ENCODE results near the gene MRPL37. TPM values are rescaled to one million over a fixed set of nuclear protein-coding genes. Genes with fewer than 3 reads are reported as not detected.
"Not testable (repeated sequence)": the region's sequence is repeated elsewhere in the genome, so short reads cannot be mapped to it uniquely, and the experiment has no call there.

MRPL37 gene
- total RNA-seq: 88.9 TPM

DNA sequence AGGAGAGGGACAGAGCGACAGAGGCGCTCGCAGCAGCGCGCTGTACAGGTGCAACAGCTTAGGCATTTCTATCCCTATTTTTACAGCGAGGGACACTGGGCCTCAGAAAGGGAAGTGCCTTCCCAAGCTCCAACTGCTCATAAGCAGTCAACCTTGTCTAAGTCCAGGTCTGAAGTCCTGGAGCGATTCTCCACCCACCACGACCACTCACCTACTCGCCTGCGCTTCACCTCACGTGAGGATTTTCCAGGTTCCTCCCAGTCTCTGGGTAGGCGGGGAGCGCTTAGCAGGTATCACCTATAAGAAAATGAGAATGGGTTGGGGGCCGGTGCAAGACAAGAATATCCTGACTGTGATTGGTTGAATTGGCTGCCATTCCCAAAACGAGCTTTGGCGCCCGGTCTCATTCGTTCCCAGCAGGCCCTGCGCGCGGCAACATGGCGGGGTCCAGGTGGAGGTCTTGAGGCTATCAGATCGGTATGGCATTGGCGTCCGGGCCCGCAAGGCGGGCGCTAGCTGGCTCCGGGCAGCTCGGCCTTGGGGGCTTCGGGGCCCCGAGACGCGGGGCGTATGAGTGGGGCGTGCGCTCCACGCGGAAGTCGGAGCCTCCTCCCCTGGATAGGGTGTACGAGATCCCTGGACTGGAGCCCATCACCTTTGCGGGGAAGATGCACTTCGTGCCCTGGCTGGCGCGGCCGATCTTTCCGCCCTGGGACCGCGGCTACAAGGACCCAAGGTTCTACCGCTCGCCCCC lies at the start of gene MRPL37, which contains the start of gene CYB5RL:
Gene MRPL37 (plus strand): TSS at position 403 of the 754 bp plus-strand sequence. CDS start 77 bp downstream, at position 480.
Gene CYB5RL (minus strand): TSS at position 266 of the 754 bp plus-strand sequence. CDS start 4,414 bp downstream, outside the sequence.
- DNase-seq (ENCODE audit: low spot score): peak; percentile 95
- peak; percentile 95 for ATAC-seq

DNA sequence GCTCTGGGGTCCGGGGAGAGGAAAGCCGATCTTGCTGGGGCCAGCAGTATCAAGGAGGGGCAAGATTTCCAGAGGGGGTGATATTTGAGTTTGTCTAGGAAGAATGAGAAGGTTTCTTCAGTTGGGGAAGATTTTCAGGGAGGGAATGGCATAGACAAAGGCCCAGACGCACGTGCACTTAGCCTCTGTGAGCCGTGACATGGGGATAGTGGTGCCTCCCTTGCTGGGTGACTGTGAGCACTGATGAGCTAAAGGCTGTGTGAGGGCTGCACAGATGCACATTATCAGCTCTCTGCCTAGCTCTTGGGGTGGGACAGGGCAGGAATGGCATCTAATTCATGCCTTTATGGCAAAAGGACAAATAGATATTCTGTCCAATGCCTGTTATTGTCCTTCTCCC lies 49.0 kb upstream of the MRPL37 start:
- no peak for ATAC-seq

DNA sequence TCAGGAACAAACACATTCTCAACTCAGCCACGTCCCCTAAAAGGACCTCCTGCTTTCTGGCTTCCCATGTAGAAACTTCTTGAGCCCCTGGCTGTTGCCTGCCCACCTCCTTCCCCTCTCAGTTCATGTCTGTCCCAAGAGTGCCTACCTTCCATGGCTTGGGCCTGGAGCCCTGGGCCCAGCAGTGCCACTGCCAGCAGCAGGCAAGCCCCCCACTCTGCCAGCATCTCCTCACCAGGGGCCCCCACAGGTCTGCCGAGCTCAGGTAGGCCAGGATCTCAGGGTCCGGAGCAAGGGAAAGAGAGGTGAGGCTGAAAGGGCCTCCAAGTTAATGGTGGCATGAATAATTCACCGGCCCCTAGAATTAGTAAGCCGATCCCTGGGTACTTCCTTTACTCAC lies 47.3 kb upstream of the MRPL37 start, which contains the start of gene CDCP2:
Gene CDCP2 (minus strand): TSS at position 305 of the 400 bp plus-strand sequence. CDS start 78 bp downstream, at position 227.
- ATAC-seq (no peak), DNase-seq (ENCODE audit: low spot score) (no peak)

More for the DNA sequence above, 49.0 kb upstream of the MRPL37 start:
- no peak for DNase-seq (ENCODE audit: low spot score)

DNA sequence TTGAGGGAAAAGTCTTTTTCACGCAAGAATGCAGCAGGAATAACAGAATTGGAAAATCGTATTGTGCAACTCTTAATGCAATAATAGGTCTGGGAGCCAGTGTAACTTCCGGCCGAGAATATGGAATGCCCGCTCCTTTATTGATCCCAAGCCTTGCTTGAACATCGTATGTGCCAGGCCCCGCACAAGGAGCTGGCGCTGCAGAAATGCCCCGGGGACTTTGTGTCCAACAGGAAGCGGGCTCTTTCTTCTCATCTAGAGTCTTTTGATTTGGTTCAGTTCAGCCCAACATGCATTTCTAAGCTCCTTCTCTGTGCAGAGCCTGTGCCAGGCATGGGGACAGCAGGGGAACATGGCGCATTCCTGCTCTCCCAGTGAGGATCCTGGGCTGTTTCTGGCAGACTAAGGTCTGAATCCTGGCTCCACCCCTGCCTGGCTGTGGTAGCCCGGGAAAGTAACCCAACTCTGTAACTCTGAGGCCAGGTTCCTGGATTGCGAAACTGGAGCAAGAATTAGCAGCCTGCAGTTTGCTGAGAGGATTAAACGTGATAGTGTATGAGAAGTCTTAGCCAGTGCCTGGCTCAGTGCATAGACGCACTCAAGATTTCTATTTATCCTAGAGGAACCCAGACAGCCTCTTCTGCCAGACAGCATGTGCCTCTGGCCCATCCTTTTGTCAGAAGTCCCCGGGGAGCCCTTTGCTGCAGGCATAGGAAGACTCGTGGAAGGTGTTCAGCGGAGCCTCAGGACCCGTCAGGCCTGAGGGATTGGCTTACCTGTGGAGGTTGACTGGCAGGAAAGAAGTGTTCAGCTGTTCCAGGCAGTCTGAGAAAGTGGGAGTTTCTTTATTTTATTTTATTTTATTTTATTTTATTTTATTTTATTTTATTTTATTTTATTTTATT lies 46.2 kb upstream of the MRPL37 start:
- DNase-seq (ENCODE audit: low spot score) (peak; percentile 87), ATAC-seq (peak; percentile 98)

DNA sequence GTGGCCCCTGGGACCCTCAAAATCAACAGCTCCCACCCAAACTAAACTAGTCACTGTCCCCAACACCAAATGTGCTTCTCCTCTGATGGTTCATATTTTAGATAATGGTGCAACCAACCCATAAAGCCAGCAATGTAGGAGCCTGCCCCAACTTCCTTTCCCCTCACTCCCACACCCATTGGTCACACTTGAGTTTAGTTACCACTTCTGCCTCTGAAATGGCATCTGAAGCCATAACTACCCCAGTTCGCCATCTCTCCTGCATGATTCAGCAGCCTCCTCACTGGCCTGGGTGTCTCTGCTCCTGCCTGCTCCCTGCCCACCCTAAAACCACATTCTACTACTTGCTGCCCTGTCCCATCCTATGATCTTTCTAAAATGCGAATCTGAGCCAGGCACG lies 43.8 kb upstream of the MRPL37 start:
- ATAC-seq: no peak
- no peak for DNase-seq (ENCODE audit: low spot score)

DNA sequence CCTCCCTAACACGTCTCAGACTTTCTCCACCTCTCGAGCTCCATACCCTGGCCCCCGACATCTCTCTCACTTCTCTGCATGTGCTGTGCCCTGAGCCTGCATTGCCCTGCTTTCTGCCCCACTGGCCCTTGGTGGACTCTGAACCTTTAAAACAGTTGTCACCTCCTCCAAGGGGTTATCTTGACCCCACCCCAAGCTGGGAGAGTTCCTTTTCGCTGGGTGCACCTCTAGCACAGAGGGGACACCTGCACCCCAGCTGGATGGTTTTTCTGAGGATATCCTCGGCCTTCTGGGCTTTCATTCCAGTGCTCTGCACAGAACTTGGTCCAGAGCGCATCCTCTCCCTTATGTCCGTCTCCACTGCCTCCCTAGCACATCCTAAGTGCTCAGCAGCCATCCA lies 43.0 kb upstream of the MRPL37 start:
- no peak for DNase-seq (ENCODE audit: low spot score)
- ATAC-seq: no peak

DNA sequence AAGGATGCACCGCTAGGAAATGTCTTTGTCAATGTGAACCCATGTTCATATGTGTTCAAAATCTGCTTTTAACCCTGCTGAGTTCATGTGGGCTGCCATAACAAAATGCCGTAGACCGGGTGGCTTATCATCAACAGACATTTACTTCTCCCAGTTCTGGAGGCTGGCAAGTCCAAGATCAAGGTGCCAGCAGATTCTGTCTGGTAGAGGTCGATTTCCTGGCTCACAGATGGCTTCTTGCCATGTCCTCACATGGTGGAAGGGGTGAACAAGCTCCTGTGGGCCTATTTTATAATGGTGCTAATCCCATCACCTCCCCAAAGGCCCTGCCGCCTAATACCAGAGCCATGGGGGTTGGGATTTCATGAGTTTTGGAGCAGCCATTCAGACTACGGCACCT lies 42.6 kb upstream of the MRPL37 start:
- DNase-seq (ENCODE audit: low spot score) (no peak), ATAC-seq (no peak)

DNA sequence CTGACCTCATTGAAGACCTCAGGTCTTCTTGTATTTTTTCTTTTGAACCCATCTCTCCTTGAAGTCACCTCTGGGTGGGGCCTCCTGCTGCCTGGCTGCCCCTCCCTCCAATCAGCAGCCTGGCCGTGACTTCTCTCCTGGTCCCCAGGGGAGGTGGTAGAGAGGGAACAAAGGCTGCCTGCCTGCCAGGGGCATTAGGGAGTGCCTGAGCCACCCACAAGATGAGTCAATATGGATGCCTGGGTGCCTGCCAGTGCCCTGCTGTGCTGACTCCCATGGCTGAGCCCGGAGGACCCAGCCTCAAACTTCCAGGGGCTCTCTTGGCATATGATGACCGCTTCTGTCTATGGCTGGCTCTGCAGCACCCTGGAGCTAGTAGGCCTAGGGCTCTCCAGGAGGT lies 41.9 kb upstream of the MRPL37 start:
- no peak for DNase-seq (ENCODE audit: low spot score)
- ATAC-seq: no peak

DNA sequence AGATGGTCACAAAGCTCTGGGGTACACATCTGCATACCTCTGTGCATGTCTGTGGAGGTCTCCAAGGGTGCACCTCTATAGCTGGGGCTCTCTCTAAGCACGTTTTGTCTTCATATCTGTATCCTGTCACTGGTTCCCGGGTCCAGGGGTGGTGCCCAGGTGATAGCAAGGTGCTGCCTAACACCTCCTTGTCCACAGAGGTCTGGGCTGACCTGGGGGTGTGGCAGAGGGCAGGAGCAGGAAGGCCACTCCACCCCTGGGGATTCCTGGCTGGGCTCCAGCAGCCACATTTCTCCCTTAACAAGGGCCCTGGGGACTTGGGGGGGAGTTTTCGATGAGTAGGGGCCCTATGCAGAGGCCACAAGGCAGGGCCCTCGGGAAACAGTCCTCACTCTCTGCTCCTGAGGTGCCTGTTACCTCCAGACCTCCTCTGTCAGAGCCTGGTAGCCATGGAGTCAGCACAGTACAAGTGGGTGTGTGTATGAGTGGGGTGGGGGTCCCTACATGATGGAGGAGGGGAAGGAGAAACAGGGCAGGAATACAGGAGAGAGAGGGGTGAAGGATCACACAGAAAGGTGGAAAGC lies 40.1 kb upstream of the MRPL37 start:
- ATAC-seq (no peak), DNase-seq (ENCODE audit: low spot score) (no peak)

DNA sequence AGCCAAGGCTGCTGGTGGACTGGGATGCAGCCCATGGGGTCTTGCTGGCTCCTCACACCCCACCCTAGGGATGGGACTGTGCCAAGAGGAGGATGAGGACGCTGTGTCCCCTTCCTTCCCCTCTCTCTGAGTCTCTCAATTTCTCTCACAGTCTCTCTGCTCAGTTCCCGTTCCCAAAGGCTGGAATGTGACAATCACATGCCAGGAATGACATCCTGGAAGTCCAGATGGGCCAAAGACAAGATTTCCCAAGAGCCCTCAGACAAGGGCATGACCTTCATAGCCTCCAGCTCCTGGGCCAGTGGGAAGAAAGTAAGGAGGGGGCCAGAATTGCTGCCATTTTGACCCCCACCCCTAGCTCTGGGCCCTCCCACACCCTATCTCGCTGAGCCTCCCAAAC lies 39.6 kb upstream of the MRPL37 start:
- peak; percentile 33 for ATAC-seq
- DNase-seq (ENCODE audit: low spot score): no peak

DNA sequence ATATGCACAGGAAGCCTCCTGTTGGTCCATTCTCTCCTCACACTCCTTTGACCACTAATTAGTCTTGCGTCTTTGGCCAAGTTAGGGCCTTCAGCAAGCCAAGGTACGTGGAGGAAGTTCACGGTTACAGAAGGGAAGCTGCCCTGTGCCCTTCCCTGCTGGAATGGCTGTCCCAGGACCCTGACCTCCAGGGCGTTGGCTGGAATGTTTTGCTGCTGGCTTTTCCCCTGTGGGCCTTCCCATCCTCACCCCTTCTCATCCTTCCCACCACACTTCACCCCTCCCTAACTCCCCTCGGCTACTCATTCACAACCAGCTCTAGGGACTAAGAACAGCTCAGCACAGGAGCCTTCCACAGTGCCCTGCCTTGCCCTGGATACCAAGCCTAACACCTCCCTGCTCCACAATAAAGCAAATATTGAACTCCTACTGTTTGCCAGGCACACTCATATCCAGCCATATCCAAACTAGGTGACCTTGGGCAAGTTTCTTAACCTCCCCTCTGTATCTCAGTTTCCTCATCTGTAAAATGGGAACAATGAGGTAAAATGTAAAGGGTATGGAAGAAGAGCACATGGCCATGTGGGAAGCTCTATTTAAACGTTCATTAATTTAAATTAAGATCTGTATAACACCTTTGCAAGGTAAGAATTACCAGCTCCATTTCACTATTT lies 38.3 kb upstream of the MRPL37 start:
- ATAC-seq: no peak

DNA sequence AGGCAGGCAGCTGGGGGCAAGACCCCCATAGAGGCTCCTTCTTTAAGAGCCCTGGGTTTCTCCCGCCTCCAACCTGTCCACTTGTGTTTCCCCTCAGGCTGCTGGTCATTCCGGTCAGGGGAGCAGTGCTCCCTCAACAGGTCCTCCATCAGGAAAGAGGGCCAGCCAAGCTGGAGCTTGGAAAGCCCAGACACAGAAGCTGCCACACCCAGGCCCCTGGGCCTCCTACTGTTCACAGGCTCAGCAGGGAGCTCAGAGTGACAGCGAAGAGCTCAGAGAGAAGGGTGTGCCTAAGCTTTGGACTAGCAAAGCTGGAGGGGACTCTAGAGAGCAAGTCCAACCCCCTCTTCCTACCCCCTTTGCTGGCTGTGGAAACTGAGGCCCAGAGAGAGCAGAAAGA lies 36.9 kb upstream of the MRPL37 start:
- ATAC-seq (no peak), DNase-seq (ENCODE audit: low spot score) (no peak)

More for the DNA sequence above, 38.3 kb upstream of the MRPL37 start:
- no peak for DNase-seq (ENCODE audit: low spot score)

DNA sequence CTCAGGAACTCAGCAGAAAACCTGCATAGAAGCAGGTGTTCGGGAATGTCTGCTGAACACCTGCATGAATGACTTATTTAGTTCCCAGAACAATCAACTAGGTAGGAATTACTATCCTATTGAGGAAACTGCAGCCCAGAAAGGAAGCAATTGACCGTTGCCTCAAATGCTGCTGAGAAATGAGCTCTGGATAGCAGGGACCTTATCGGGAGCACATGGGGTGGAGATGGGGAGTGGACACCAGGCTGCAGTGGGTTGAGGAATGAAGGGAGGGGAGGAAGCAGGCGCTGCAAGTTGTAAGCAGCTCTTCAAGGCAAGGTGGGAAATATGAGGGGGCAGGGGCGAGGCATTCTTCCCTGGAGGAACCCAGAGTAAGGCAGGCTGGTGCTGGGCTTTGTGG lies 36.4 kb upstream of the MRPL37 start:
- no peak for DNase-seq (ENCODE audit: low spot score)
- ATAC-seq: no peak

DNA sequence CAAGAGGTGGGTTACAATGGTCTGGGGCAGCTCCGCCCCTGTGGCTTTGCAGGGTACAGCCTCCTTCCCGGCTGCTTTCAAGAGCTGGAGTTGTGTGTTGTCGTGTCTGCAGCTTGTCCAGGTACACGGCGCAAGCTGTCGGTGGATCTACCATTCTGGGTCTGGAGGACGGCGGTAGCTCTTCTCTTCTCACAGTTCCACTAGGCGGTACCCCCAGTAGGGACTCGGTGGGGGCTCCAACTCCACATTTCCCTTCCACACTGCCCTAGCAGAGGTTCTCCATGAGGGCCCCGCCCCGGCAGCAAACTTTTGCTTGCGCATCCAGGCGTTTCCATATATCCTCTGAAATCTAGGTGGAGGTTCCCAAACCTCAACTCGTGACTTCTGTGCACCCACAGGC lies 34.8 kb upstream of the MRPL37 start:
- ATAC-seq (no peak), DNase-seq (ENCODE audit: low spot score) (no peak)

DNA sequence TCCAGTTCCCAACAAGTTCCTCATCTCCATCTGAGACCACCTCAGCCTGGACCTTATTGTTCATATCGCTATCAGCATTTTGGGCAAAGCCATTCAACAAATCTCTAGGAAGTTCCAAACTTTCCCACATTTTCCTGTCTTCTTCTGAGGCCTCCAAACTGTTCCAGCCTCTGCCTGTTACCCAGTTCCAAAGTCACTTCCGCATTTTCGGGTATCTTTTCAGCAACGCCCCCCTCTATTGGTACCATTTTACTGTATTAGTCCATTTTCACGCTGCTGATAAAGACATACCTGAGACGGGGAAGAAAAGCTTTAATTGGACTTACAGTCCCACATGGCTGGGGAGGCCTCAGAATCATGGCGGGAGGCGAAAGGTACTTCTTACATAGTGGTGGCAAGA lies 33.6 kb upstream of the MRPL37 start:
- not testable (repeated sequence) for DNase-seq (ENCODE audit: low spot score); ATAC-seq

DNA sequence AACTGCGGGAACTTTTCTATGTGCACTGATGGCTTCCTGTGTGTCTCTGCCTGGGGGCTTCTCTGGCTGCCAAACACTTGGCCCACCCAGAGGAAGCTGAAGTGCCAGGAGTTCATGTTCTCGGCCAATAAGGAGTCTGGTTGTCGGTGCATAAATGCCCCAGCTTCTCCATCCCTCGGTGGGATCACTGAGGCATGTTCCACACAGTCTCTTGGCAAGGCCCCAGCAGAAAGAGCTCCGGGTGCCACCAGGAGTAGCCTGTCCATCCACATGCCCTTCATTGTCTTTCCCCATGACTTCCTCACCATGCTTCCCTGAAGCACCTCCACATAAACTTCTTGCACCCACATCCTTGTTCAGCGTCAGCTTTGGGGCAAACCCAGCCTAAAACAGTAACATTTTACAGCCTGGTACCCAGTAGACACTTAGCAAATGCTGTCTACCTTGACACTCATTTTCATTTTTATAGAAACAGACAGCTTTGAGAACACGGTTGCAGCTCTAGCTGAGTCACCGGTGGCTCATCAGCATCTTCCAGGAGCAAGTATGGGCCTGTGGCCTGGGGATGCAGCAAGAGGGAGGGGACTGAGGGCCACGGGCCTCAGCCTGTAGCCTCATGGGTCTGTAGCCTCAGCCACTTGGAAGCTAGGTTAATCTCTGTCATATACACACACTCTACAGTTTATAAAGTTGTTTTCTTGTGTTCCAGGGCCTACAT lies 32.4 kb upstream of the MRPL37 start:
- no peak for DNase-seq (ENCODE audit: low spot score)
- ATAC-seq: no peak

DNA sequence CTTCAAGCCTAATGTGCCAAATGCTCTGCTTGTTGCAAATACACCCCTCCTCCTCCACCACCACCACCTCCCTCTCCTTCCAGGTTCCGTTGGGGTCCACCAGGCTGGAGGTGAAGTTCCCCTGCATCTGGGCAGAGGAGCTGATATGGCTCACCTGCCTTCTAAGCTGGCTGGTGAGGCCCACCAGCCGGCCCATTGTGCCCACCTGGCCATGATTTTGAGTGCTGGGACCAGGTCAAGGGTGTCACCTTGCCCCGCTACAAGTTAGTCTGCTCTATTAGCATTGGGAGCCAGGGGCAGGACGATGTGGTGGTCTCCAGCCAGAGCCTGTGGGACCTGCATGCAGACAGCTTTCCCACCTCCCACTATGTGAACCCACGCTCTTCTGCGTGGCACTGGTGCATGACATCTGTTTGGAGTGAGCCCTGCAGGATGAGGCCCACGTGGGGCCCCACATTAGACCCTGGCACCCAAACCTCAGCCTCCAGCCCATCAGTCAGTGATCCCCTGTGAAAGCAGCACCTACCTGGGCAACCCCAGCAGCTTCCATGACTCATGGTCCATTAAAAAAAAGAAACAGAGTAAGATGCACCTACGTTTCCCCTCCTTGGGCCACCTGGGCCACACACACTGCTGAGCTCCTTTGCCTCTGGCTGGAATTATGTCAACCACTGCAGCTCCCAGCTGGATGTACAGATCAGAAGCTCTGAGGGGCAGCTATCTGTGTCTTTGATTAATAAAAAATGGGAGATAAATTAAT lies 31.6 kb upstream of the MRPL37 start:
- ATAC-seq (no peak), DNase-seq (ENCODE audit: low spot score) (no peak)

DNA sequence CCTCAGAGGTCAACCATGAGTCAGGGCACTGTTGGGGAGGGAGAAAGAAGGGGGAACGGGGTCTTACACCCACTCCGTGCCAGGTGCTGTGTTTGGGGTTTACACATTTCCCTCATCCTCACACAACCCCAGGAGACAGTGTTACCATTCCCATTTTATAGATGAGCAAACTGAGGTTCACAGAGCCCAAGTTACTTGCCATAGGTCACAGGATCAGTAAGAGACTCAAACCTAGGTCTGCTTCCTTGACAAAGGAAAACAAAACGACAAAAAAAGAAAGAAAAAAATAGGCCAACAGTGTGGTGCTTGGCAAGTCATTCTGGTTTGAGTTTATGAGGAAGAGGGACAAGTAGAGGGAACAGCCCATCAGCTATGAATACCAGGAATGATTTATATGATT lies 30.9 kb upstream of the MRPL37 start:
- ATAC-seq (no peak), DNase-seq (ENCODE audit: low spot score) (no peak)

DNA sequence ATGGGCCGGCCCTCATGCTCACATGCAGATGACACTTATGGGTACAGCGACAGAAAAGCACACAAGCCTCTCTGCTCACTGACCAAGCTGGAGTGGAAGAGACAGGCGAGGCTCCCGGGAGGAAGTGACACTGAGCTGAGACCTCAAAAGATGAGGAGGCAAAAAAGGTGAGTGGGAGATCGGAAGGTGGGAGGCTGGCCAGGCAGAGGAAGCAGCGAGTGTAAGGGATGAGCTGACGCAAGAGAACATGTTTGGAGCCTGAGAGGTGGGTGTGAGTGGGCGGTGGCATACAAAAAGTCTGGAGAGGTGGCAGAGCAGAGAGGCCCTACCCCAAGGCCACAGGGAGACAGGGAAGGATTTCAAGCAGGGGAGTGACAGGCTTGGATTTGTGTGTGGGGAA lies 29.0 kb upstream of the MRPL37 start:
- no peak for ATAC-seq

More for the DNA sequence above, 29.0 kb upstream of the MRPL37 start:
- DNase-seq (ENCODE audit: low spot score): no peak

Measured in left lobe of liver (tissue), 2 donors.